ENCODE results near the gene LCE1D.

The LCE1D gene

GRCh38 chr1:152801333-152801732 is 4.8 kb downstream of the LCE1D start:
- CTCF ChIA-PET, result interaction anchor here (1.7 kb wide), 1 partner anchor 331 kb away, joined by 3 read pairs; no protein-coding TSS in a partner anchor
- POLR2A ChIA-PET, result no interaction called here
- TF ChIP-seq, protein P1, sequence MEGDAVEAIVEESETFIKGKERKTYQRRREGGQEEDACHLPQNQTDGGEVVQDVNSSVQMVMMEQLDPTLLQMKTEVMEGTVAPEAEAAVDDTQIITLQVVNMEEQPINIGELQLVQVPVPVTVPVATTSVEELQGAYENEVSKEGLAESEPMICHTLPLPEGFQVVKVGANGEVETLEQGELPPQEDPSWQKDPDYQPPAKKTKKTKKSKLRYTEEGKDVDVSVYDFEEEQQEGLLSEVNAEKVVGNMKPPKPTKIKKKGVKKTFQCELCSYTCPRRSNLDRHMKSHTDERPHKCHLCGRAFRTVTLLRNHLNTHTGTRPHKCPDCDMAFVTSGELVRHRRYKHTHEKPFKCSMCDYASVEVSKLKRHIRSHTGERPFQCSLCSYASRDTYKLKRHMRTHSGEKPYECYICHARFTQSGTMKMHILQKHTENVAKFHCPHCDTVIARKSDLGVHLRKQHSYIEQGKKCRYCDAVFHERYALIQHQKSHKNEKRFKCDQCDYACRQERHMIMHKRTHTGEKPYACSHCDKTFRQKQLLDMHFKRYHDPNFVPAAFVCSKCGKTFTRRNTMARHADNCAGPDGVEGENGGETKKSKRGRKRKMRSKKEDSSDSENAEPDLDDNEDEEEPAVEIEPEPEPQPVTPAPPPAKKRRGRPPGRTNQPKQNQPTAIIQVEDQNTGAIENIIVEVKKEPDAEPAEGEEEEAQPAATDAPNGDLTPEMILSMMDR (IDR thresholded peaks at IDR 0.05; ENCODE audit: control extremely low read depth, extremely low read depth, low read depth, missing control alignments), result no peak
- no peak for DNase-seq (ENCODE audit: extremely low spot score)

DNA sequence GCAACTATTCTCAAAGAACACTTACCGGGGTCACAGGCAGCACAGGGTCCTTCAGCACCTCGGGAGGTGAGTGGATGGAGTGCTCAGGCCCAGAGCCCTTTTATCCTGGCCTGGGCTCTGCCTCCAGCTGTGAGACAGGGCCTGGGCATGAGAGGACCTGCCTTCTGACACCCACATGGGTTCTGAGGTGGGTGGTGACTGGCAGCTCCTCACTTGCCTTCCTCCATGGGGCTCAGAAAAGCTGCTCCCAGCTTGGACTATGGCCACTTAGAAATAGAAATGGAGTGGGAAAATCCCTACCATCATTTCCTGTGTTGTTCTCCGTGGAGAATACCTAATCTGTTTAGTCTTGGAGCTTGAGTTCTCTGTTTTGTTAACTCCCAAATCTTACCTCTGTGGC is 10.1 kb downstream of the LCE1D start, which contains the start of gene LCE1C:
Gene LCE1C, minus strand, starts transcription at position 76 of the 400 bp plus-strand sequence. CDS start 1,173 bp downstream, outside the sequence.
- TF ChIP-seq, protein P1 (IDR thresholded peaks at IDR 0.05; ENCODE audit: control extremely low read depth, extremely low read depth, low read depth, missing control alignments), result no peak
- ChIA-PET POLR2A (no interaction called here), CTCF (no interaction called here)
- no peak for DNase-seq (ENCODE audit: extremely low spot score)

GRCh38 chr1:152811050-152811449 is 14.5 kb downstream of the LCE1D start:
- ChIA-PET POLR2A (no interaction called here), CTCF (no interaction called here)
- TF ChIP-seq, protein P1 (IDR thresholded peaks at IDR 0.05; ENCODE audit: control extremely low read depth, extremely low read depth, low read depth, missing control alignments), result no peak
- no peak for DNase-seq (ENCODE audit: extremely low spot score)

DNA sequence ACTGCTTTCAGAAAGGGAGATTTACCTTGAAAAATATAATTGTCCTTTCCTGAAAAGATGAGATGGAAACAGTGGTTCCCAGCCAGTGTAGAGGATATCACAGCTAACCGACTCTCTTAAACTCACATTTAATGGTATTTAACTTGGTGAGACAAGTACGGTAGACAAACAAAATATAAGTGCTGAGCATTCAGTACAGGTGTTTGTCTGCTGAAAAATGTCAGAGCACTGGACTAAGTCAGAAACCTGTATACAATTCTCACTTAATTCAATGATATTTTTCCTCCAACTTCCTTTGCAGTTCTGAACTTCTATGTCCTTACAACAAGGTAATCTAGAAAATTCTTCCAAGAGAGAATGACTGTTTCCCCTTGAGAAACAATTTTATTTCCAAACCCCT is 15.2 kb downstream of the LCE1D start, which contains the start of gene LCE1B:
Gene LCE1B, plus strand, starts transcription at position 301 of the 400 bp plus-strand sequence. CDS start 476 bp downstream, outside the sequence.
- TF ChIP-seq, protein P1 (IDR thresholded peaks at IDR 0.05; ENCODE audit: control extremely low read depth, extremely low read depth, low read depth, missing control alignments), result no peak
- POLR2A ChIA-PET, result no interaction called here
- no peak for DNase-seq (ENCODE audit: extremely low spot score)
- CTCF ChIA-PET, result no interaction called here

- TF ChIP-seq, protein P1 (IDR thresholded peaks at IDR 0.05; ENCODE audit: control extremely low read depth, extremely low read depth, low read depth, missing control alignments), result no peak
- ChIA-PET POLR2A (no interaction called here), CTCF (interaction anchor here (1.3 kb wide), 1 partner anchor 10 kb away, joined by 3 read pairs; no protein-coding TSS in a partner anchor)
- no peak for DNase-seq (ENCODE audit: extremely low spot score)
Measured at GRCh38 chr1:152817309-152817708, 20.8 kb downstream of the LCE1D start.

DNA sequence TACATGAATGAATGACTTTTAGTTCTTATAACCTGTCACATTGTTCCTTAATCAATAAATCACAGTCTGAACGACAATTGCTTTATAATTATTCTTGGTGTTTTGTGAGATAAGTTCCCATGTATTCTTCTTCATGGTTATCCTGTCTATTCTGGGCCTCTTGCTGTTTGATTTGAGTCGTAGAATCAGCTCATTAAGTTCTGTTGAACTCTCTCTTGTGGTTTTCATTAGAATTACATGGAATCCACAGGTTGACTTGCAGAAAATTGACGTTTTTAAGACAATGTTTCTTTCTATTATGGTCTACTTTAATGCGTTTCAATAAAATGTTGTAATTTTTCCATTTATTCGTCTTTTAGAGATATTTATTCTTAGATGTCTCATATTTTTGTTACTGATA is 26.8 kb downstream of the LCE1D start:
- TF ChIP-seq, protein P1 (IDR thresholded peaks at IDR 0.05; ENCODE audit: control extremely low read depth, extremely low read depth, low read depth, missing control alignments), result no peak
- ChIA-PET CTCF (no interaction called here), POLR2A (no interaction called here)
- DNase-seq (ENCODE audit: extremely low spot score), result no peak

All from GM10248 (cell line).